ENCODE measurements around the gene CST7. TPM values are rescaled to one million over a fixed set of nuclear protein-coding genes. Genes with fewer than 3 reads are reported as not detected.
"Not testable (repeated sequence)": the region's sequence is repeated elsewhere in the genome, so short reads cannot be mapped to it uniquely, and the experiment has no call there.

The CST7 gene
- total RNA-seq, 1 donor from 2014 or later = 78.4 TPM

DNA sequence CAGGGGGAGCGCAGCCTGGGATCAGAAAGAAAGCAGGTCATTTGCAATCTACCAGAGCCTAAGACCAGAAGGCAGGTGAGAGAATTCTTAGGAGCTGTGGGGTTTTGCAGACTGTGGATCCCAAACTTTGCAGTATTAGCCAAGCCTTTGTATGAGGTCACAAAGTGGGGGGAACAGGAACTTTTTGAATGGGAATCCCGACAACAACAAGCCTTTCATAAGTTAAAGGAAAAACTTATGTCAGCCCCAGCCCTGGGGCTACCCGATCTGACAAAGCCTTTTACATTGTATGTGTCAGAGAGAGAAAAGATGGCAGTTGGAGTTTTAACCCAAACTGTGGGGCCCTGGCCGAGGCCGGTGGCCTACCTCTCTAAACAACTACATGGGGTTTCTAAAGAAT lies 19.8 kb upstream of the CST7 start:
- intact Hi-C loops (cut with micrococcal nuclease) = not testable (repeated sequence)

DNA sequence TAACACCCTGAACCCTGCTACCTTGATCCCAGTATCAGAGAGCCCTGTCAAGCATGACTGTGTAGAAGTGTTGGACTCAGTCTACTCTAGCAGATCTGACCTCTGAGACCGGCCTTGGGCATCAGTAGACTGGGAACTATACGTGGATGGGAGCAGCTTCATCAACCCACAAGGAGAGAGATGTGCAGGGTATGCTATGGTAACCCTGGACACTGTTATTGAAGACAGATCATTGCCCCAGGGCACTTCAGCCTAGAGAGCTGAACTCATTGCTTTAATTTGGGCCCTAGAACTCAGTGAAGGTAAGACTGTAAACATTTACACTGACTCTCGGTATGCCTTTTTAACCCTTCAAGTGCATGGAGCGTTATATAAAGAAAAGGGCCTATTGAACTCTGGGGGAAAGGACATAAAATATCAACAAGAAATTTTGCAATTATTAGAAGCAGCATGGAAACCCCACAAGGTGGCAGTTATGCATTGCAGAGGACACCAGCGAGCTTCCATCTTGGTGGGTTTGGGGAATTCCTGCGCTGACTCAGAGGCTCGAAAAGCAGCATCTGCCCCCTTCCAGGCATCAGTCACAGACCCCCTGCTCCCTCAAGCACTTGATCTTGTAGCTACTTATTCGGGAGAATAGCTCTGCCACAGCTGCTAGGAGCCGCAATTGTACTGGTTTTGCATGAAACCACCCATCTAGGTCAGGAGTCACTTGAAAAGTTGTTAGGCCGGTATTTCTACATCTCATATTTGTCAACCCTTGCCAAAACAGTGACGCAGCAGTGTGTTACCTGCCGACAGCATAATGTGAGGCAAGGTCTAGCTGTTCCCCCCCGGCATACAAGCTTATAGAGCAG lies 19.0 kb upstream of the CST7 start:
- intact Hi-C loops (cut with micrococcal nuclease) = loop anchor here (5.0 kb wide), 1 partner anchor 127 kb away; the partner anchor contains the start of gene ACSS1

DNA sequence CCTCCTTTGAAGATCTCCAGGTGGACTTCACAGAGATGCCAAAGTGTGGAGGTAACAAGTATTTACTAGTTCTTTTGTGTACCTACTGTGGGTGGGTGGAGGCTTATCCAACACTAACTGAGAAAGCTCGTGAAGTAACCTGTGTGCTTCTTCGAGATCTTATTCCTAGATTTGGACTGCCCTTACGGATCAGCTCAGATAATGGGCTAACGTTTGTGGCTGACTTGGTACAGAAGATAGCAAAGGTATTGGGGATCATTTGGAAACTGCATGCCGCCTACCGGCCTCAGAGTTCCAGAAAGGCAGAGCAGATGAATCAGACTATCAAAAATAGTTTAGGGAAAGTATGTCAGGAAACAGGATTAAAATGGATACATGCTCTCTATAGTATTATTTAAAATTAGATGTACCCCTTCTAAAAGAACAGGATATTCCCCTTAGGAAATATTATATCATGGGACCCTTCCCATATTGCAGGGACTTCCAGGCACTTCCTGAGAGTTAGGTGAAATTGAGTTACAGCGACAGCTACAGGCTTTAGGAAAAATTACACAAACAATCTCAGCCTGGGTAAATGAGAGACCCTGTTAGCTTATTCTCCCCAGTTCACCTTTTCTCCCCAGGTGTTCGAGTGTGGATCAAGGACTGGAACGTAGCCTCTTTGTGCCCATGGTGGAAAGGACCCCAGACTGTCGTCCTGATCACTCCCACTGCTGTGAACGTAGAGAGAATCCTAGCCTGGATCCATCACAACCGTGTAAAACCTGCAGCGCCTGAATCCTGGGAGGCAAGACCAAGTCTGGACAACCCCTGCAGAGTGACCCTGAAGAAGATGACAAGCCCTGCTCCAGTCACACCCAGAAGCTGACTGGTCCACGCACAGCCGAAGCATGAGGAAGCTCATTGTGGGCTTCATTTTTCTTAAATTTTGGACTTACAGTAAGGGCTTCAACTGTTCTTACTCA lies 18.1 kb upstream of the CST7 start:
- intact Hi-C loops (cut with micrococcal nuclease) = loop anchor here (1.0 to 5.0 kb wide), 2 partner anchors 18 to 126 kb away; partner anchors contain the start of genes ACSS1 and CST7

DNA sequence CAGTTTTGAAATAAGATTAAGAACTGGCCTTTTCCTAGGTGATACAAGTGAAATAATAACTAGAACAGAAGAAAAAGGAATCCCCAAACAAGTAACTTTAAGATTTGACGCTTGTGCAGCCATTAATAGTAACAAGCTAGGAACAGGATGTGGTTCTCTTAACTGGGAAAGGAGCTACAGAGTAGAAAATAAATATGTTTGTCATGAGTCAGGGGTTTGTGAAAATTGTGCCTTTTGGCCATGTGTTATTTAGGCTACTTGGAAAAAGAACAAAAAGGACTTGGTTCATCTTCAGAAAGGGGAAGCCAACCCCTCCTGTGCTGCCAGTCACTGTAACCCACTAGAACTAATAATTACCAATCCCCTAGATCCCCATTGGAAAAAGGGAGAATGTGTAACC lies 17.2 kb upstream of the CST7 start:
- intact Hi-C loops (cut with micrococcal nuclease) = loop anchor here (1.0 to 5.0 kb wide), 3 partner anchors 13 to 125 kb away; partner anchors contain the start of genes ACSS1 and CST7

DNA sequence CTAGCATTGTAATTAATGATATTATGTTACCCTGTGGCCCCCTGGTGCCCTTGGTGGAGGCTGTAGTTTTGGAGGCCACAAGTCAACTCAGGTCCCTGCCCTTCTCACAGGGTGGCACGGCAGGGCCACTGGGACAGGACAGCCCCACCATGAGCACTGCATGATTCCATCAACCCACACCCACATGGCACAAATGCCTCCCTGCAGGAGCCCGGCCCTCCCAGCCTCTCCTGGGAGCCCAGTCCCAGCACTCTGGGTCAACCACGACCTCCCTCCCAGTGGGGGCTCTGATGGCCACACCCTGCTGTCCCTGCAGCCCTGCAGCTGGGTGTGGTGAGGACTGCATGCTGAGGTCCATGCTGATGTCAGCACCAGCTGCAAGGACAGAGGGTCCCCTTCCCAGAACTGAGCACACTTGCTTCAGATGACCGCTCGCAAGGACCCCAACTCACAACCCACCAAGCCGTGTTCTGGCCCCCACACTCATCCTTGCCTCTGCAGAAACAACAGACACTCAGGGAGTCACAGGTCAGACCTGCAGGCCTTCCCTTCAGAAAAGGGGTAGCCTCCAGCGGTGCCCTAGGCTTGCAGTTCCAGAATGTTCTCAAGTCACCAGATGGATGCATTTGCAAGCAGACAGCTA lies 15.7 kb upstream of the CST7 start:
- intact Hi-C loops (cut with micrococcal nuclease) = loop anchor here (5.0 kb wide), 1 partner anchor 124 kb away; the partner anchor contains the start of gene ACSS1

DNA sequence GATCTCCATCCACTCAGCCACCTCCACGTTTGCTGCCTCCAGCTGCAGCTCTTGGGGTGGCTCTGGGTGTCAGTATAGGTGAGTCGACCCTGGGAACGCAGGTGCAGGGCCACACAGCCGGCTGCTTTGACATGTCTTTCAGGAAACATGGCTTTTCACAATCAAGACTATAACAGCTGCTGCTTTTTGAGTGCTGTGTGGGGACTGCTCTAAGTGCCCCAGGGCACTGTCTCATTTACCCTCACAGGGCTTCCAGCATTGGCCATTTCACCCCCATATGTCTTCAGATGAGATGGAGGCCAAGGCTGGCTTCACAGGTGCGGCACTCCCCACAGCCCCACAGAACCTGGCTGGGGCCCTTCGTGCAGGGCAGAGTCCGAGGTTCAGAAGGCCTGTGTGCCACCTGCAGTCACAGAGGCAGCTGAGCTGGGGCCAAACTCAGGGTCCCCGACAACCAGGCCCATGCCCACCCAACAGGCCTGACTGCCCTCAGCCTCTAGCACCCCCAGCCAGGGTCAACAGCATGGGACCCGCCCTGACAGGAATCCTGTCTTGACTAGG lies 14.9 kb upstream of the CST7 start:
- intact Hi-C loops (cut with micrococcal nuclease) = loop anchor here (5.0 kb wide), 1 partner anchor 123 kb away; the partner anchor contains the start of gene ACSS1

DNA sequence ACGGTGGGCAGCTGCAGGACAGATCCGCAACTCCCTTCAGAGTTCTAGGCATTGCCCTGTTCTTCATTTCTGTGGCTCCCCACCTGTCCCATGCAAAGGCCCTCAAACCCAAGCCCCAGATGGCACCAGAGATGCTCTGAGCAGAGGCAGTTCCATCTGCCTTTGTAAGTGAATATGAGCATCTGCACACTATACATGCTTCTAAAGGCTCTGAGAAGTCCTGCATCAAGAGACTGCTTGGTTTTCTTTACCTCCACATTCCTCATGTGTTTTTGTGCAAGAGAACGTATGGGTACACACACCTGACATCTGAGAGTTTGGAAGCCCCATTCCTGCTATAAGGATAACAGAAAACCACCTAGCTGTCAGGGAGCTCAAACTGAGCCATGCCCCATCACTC lies 14.4 kb upstream of the CST7 start:
- intact Hi-C loops (cut with micrococcal nuclease) = loop anchor here (5.0 kb wide), 1 partner anchor 123 kb away; the partner anchor contains the start of gene ACSS1

DNA sequence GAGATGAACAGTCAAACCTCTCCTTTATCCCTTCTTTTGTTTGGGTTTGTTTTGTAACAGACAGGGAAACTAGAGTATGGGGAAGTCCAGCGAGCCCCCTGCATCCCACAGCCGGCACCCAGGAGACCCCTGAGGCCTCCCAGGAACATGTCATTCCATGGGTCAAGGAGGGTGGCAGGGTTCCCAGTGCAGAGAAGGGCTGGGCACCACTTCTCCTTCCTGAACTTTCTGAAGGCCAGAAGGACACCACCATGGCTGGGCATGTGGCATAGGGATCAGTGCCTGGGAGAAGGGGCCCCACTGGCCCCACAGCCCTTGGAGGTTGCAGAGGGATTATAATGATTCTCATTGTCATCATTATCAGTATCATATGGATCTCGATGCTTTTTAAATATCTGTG lies 13.9 kb upstream of the CST7 start:
- intact Hi-C loops (cut with micrococcal nuclease) = no loop called here

DNA sequence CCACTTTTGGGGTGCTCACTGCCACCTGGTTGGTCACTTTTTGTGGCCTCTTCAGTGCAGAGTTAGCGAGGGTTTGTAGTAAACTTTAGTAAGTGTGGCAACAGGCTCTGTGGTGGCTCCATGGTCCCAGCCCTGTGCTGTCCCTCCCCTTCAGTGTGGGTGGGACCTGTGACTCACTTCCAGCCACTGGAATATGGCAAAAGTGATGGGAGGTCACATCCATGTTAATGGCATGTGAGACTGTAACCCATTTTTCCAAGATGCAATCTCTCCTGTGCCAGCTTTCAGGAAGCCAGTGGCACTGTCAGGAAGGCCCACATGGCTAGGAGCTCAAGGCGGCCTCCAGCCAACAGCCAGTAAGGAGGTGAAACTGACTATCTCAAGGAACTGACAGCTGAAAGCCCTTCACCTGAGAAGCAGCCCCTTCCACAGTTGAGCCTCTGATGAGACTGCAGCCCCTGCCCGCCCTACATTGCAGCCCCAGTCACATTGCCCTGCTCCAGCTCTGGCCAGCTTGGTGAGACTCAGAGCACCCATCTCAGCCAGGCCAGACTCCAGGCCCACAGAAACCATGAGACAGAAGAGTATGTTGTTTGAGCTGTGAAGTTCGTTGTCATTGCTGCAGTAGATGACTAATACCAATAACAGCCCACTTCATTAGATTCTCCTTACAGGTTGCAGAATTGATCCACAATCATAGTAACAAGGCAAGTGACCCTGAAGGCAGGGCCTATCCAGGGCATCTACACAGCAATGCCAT lies 13.1 kb upstream of the CST7 start:
- intact Hi-C loops (cut with micrococcal nuclease) = no loop called here

DNA sequence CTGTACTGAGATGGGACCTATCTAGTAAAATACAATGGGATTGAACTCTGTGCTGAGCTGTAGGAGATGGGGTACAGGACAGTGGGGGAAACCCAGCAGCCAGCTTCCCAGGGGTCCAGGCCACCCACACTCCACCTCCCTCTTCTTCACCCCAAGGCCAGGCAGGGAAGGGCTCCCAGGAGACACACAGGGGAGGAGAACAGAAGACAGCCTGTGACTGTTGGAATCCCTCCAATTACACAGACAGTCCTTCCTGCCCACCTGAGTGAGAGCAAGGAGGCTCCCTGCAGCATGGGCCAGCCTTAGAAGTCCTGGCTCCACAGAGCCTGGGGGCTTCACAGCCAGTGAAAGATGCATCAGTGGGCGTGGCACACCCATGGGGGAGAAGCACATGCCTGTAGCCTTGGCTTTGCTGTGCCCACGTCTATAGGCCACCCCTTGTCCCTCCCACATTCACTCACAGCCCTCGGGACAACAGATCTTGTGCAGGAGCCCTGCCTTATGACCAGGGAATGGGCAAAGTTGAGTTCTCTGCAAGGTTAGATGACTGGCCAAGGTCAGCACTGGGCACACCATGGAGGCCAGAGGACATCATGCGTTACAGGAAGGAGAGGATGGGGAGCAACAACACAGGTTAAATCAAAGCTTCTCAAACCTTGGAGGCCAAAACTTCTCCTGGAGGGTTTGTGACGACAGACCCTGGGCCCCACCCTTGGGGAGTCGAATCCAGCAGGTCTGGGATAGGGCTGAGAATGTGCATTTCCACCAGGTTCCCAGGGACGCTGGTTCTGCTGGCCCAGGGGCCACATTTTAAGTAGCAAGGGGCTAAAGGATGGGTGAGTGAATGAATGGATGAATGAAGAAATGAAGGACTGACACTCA lies 12.3 kb upstream of the CST7 start:
- intact Hi-C loops (cut with micrococcal nuclease) = no loop called here

DNA sequence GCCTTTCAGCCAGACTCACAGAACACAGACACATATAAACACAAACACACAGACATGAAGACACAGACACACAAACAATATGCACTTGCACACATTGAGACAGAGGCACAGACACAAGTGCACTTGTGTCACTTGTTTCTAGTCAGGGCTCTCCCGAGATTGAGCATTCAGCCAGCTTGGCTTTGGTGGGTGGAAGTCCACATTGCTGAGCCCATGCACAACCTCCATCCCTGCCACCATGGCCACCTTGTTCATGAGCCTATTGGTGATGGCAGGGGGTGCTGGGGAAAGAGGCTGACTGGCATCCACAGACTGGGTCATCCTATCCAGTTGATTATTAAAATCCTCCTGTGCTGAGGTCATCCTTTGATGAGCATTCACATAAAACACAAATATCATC lies 11.5 kb upstream of the CST7 start:
- intact Hi-C loops (cut with micrococcal nuclease) = no loop called here

DNA sequence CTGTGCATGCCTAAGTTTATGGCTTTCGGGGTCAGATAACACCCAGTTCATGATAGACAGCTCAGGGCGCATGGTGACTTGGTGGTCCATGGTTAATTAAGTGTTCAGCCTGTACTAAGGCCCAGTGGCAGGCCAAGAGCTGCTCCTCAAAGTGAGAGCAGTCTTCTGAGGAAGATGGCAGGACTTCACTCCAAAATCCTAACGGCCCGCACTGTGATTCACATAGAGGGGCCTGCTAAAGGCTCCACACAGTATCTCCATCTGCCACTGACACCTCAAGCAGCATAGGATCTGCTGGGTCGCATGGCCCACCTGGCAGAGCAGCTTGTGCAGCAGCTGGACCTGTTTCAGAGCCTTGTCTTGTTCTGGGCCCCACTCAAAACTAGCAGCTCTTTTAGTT lies 10.6 kb upstream of the CST7 start:
- intact Hi-C loops (cut with micrococcal nuclease) = no loop called here

DNA sequence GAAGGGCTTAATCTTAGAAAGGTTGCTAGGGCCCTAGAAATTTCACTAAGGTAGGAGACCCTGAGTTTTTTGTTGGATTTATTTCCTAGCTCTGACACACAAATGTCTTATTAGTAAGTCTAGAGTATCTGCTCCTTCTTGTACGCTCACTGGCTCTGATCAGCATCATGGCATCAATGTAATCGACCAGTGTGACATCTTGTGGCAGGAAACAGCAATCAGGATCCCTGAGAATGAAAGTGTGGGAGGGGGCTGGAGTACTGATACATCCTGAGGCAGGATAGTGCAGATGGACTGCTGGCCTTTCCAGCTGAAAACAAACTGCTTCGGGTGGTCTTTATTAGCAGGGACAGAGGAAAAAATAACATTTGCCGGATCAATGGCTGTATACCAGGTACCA lies 10.0 kb upstream of the CST7 start:
- intact Hi-C loops (cut with micrococcal nuclease) = no loop called here

DNA sequence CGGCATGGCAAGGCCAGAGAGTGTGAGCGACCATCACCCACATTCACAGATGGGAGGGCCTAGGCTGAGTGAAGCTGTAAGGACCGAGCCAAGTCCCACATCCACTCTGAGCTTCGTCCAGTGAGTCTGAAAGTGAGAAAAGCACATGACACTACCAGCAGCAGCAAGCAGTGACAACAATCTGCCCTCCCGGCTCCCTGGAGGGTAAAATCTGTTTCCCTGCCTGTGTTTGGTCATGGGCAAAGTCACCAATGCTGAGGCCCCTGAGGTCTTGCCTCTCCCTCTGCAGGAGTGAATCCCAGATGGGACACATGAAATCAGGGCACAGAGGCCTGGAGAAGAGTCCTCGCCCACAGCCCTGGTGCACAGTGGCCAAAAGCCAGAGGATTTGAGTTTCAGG lies 6.4 kb upstream of the CST7 start:
- intact Hi-C loops (cut with micrococcal nuclease) = no loop called here

DNA sequence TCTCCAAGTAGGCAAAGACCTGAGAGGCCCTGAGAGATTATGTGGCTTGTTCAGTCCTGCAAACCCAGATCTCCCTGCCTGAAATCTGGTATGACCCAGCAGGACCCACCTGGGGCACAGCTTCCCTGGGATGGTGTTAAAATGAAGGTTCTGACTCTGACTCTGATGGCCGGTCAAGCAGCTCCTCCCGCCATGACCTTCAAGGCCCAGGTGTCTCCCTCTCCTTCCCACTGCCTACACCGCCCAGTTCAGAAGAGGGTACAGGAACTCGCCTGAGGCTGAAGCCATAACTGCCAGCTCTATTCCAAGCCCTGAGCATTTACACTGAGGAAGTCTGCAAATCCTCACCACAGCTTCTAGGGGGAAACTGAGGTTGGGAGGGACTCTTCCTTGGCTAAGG lies 5.9 kb upstream of the CST7 start:
- intact Hi-C loops (cut with micrococcal nuclease) = no loop called here

DNA sequence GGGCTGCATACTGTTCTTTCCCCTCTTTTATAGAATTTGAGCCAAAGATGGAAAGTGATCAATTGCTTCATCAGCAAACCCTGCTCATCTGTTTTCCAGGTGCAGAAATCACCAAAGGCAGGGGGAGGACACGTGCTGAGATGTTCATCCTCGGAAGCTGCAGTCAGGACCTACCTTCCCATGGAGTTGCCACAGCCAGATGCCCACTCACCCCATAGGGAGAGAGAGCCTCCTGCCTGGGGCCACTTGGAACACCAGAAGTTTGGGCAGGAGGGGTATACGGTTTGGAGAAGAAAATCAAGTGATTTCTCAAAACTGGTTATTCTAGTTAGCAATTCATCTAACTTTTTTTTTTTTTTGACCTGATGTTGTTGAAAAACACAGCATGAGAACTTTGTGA lies 5.3 kb upstream of the CST7 start:
- intact Hi-C loops (cut with micrococcal nuclease) = no loop called here

DNA sequence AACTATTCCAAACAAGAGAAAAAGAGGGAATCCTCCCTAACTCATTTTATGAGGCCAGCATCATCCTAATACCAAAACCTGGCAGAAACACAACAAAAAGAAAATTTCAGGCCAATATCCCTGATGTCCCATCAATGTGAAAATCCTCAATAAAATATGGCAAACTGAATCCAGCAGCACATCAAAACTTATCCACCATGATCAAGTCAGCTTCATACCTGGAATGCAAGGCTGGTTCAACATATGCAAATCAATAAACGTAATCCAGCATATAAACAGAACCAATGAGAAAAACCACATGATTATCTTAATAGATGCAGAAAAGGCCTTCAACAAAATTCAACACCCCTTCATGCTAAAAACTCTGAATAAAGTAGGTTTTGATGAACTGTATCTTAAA lies 2.7 kb upstream of the CST7 start:
- intact Hi-C loops (cut with micrococcal nuclease) = loop anchor here (5.0 kb wide), 2 partner anchors 676 to 919 kb away; partner anchors contain the start of gene NANP

DNA sequence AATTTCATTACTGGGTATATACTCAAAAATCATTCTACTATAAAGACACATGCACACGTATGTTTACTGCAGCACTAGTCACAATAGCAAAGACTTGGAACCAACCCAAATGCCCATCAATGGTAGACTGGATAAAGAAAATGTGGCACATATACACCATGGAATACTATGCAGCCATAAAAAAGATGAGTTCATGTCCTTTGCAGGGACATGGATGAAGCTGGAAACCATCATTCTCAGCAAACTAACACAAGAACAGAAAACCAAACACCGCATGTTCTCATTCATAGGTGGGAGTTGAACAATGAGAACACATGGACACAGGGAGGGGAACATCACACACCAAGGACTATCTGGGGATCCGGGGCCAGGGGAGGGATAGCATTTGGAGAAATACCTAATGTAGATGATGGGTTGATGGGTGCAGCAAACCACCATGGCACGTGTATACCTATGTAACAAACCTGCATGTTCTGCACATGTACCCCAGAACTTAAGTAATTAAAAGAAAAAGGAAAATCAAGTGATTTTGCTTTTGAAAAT lies 602 bp upstream of the CST7 start:
- intact Hi-C loops (cut with micrococcal nuclease) = loop anchor here (5.0 kb wide), 2 partner anchors 674 to 921 kb away; partner anchors contain the start of gene NANP

DNA sequence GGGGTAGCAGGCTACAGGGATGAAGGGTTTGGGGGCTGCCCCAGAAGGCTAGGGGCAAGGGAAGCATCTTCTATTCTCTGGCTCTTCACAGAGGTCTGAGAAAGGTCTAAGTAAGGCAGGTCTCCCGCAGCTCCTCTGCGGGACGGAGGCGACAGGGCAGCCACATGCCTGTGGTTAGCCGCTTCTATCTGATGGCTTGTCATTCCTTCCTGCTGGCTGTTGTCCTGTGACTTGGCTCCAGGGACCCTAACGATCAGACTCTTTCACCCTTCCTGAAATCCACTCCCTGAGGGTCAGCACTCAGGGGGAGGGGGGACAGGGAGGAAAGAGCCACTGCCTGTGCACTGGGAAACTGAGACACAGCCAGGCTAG lies 673 bp downstream of the CST7 start:
- intact Hi-C loops (cut with micrococcal nuclease) = loop anchor here (1.0 to 5.0 kb wide), 6 partner anchors 18 to 922 kb away; partner anchors contain the start of genes ABHD12, APMAP and NANP
